Prostate gland (tissue), 2 donors: ENCODE results near the gene USP9Y.
"Not testable (repeated sequence)": the region's sequence is repeated elsewhere in the genome, so short reads cannot be mapped to it uniquely, and the experiment has no call there.

Source experiments
- POLR2AphosphoS5 ChIP-seq: sonication (generic); formaldehyde crosslinking; IDR thresholded peaks from one replicate; pipeline ENCODE4 v1.6.1; 2017; ENCODE audit warnings: antibody characterized with exemption
- TF ChIP-seq, protein P1 (sequence below), 4 experiments: fragments of 200-600 bp in 2 of 4; fragments of 450-650 bp in 2 of 4; sonication (generic) in 2 of 4; IDR thresholded peaks; 1 replicate in 3 of 4; 2 replicates in 1 of 4; pipeline ENCODE4 v1.5.1; 2016 to 2019; ENCODE audit warnings: antibody characterized with exemption in 4 of 4, mild to moderate bottlenecking in 2 of 4, moderate library complexity in 2 of 4

DNA sequence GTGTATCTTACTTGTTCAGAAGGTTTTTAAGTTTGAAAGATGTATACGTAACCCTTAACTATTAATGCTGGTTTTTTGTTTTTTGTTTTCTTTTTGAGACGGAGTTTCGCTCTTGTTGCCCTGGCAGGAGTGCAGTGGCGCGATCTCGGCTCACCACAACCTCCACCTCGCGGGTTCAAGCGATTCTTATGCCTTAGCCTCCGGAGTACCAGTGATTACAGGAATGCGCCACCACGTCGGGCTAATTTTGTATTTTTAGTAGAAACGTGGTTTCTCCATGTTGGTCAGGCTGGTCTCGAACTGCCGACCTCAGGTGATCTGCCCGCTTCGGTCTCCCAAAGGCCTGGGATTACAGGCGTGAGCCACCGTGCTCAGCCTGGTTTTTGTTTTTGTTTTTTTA, 37.2 kb upstream of the USP9Y start:
- not testable (repeated sequence) for TF ChIP-seq POLR2AphosphoS5
- TF ChIP-seq, protein P1, sequence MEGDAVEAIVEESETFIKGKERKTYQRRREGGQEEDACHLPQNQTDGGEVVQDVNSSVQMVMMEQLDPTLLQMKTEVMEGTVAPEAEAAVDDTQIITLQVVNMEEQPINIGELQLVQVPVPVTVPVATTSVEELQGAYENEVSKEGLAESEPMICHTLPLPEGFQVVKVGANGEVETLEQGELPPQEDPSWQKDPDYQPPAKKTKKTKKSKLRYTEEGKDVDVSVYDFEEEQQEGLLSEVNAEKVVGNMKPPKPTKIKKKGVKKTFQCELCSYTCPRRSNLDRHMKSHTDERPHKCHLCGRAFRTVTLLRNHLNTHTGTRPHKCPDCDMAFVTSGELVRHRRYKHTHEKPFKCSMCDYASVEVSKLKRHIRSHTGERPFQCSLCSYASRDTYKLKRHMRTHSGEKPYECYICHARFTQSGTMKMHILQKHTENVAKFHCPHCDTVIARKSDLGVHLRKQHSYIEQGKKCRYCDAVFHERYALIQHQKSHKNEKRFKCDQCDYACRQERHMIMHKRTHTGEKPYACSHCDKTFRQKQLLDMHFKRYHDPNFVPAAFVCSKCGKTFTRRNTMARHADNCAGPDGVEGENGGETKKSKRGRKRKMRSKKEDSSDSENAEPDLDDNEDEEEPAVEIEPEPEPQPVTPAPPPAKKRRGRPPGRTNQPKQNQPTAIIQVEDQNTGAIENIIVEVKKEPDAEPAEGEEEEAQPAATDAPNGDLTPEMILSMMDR (IDR thresholded peaks at IDR 0.05), result not testable (repeated sequence)
